Activated B cell treated with CpG ODN at 0.5 μM for 24 hours (primary cell): ENCODE results near the gene PARP1. TPM values are rescaled to one million over a fixed set of nuclear protein-coding genes. Genes with fewer than 3 reads are reported as not detected.

Experiments used
- ATAC-seq: fragments of 200-7000 bp; cut with Tn5 transposase; one replicate; pipeline ENCODE4 v1.10.0; 2021; ENCODE audit warnings: low read depth, mild to moderate bottlenecking, moderate library complexity
- CTCF ChIA-PET: fragments of 350-600 bp; sonication (Branson Sonifier 250); formaldehyde crosslinking; loops from one replicate; lab custom pipeline; 2021; ENCODE audit warnings: antibody characterized with exemption; lab: Charles Lee
- POLR2A ChIA-PET: fragments of 350-600 bp; sonication (Branson Sonifier 250); formaldehyde crosslinking; loops from one replicate; lab custom pipeline; 2021; ENCODE audit warnings: antibody characterized with exemption; lab: Charles Lee
- DNase-seq: peaks from one replicate; pipeline ENCODE4 v3.0.0; 2022
- H3K27ac Mint-ChIP-seq: one replicate; pipeline ENCODE4 v1.8.0; 2020; ENCODE audit warnings: mixed read lengths
- H3K27me3 Mint-ChIP-seq: one replicate; pipeline ENCODE4 v1.8.0; 2021; ENCODE audit warnings: mixed read lengths
- H3K36me3 Mint-ChIP-seq: one replicate; pipeline ENCODE4 v1.8.0; 2021; ENCODE audit warnings: low read depth, mixed read lengths
- H3K4me1 Mint-ChIP-seq: one replicate; pipeline ENCODE4 v1.8.0; 2021; ENCODE audit warnings: mixed read lengths
- H3K4me3 Mint-ChIP-seq: one replicate; pipeline ENCODE4 v1.8.0; 2020; ENCODE audit warnings: mild to moderate bottlenecking, mixed read lengths
- H3K9me3 Mint-ChIP-seq: one replicate; pipeline ENCODE4 v1.8.0; 2020; ENCODE audit warnings: mixed read lengths
- intact Hi-C: fragments of 100-400 bp; cut with micrococcal nuclease; formaldehyde crosslinking; loops from one replicate; pipeline ENCODE4 v1.15.1; 2024
- total RNA-seq: library from RNA; stranded (reverse); gene quantifications from 2 replicates; pipeline ENCODE4 v1.2.3, GENCODE V29; 2022
- TF ChIP-seq, protein P1 (sequence below): fragments of 200-600 bp; IDR thresholded peaks from one replicate; pipeline ENCODE4 v1.8.0; 2022; ENCODE audit warnings: antibody characterized with exemption, mild to moderate bottlenecking

The PARP1 gene
- total RNA-seq, 1 donor from 2014 or later = 260 TPM

GRCh38 chr1:226400519-226401354 is 7.2 kb downstream of the PARP1 start:
- TF ChIP-seq, protein P1, sequence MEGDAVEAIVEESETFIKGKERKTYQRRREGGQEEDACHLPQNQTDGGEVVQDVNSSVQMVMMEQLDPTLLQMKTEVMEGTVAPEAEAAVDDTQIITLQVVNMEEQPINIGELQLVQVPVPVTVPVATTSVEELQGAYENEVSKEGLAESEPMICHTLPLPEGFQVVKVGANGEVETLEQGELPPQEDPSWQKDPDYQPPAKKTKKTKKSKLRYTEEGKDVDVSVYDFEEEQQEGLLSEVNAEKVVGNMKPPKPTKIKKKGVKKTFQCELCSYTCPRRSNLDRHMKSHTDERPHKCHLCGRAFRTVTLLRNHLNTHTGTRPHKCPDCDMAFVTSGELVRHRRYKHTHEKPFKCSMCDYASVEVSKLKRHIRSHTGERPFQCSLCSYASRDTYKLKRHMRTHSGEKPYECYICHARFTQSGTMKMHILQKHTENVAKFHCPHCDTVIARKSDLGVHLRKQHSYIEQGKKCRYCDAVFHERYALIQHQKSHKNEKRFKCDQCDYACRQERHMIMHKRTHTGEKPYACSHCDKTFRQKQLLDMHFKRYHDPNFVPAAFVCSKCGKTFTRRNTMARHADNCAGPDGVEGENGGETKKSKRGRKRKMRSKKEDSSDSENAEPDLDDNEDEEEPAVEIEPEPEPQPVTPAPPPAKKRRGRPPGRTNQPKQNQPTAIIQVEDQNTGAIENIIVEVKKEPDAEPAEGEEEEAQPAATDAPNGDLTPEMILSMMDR = no peak
- Mint-ChIP-seq H3K27ac (peak overlapping the region; percentile 38), H3K4me1 (peaks cover 79% of the 10 kb centered on the region), H3K27me3 (no peaks in the 10 kb centered on the region), H3K4me3 (no peak overlapping the region), H3K36me3 (peaks cover 68% of the 10 kb centered on the region), H3K9me3 (no peaks in the 10 kb centered on the region)
- CTCF ChIA-PET = no interaction called here
- POLR2A ChIA-PET = no interaction called here
- DNase-seq (no peak), ATAC-seq (no peak)
- intact Hi-C loops = no loop called here

DNA sequence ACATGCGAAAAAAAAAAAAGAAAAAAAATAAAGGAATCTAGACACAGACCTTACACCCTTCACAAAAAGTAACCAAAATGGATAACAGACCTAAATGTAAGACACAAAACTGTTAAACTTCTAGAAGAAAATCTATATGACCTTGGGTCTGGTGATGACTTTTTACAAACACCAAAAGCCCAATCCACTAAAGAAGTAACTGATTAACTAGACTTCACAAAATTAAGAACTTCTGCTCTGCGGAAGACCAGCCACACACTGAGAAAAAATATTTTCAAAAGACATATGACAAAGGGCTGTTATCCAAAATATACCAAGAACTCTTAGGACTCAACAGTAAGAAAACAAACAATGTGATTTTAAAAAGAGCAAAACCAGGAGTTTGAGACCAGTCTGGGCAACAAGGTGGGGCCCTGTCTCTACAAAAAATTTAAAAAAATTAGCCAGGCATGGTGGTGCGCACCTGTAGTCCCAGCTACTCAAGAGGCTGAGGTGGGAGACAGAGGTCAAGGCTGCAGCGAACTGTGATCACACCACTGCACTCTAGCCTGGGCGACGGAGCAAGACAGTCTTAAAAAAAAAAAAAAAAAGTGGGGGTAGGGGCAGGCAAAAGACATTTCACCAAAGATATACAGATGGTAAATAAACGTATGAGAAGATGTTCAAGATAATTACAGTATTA is 9.8 kb downstream of the PARP1 start:
- DNase-seq (no peak), ATAC-seq (no peak)
- TF ChIP-seq, protein P1 = no peak
- H3K9me3 Mint-ChIP-seq = no peaks in the 10 kb centered on the region
- peaks cover 69% of the 10 kb centered on the region for H3K4me1 Mint-ChIP-seq
- H3K36me3 Mint-ChIP-seq = peaks cover 90% of the 10 kb centered on the region
- H3K27me3 Mint-ChIP-seq = no peaks in the 10 kb centered on the region
- intact Hi-C loops = no loop called here
- ChIA-PET CTCF (interaction anchor here (1.5 kb wide), 1 partner anchor 10 kb away, joined by 4 read pairs; the partner anchor contains the start of gene PARP1), POLR2A (interaction anchor here (0.6 to 1.2 kb wide), 3 partner anchors 9 to 288 kb away, joined by 3 to 5 read pairs (median 4); partner anchors contain the start of gene PARP1)
- H3K27ac Mint-ChIP-seq = peak overlapping the region; percentile 10
- H3K4me3 Mint-ChIP-seq = no peak overlapping the region

GRCh38 chr1:226397011-226397926 is 10.6 kb downstream of the PARP1 start:
- H3K27me3 Mint-ChIP-seq = no peaks in the 10 kb centered on the region
- TF ChIP-seq, protein P1 = no peak
- intact Hi-C loops = no loop called here
- POLR2A ChIA-PET = no interaction called here
- no peak overlapping the region for H3K4me3 Mint-ChIP-seq
- H3K9me3 Mint-ChIP-seq = no peaks in the 10 kb centered on the region
- CTCF ChIA-PET = interaction anchor here (1.5 kb wide), 1 partner anchor 11 kb away, joined by 4 read pairs; the partner anchor contains the start of gene PARP1
- H3K27ac Mint-ChIP-seq = peak overlapping the region; percentile 10
- H3K4me1 Mint-ChIP-seq = peaks cover 60% of the 10 kb centered on the region
- peaks cover 92% of the 10 kb centered on the region for H3K36me3 Mint-ChIP-seq
- DNase-seq = no peak
- ATAC-seq = no peak

DNA sequence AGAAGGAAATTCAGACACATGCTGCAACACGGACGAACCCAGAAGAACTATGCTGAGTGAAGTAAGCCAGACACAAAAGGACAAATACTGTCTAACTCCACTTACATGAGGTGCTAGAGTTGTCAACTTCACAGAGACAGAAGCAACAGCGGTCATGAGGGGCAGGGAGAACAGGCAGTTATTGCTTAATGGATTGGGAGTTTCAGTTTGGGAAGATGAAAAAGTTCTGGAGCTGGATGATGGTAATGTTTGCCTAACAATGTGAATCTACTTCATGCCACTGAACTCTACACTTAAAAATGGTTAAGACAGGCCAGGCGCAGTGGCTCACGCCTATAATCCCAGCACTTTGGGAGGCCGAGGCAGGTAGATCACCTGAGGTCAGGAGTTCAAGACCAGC is 12.1 kb downstream of the PARP1 start:
- no peak for ATAC-seq
- no peaks in the 10 kb centered on the region for H3K9me3 Mint-ChIP-seq
- TF ChIP-seq, protein P1 = no peak
- H3K4me1 Mint-ChIP-seq = peaks cover 45% of the 10 kb centered on the region
- intact Hi-C loops = no loop called here
- H3K36me3 Mint-ChIP-seq = peaks cover 92% of the 10 kb centered on the region
- no peak overlapping the region for H3K4me3 Mint-ChIP-seq
- ChIA-PET CTCF (no interaction called here), POLR2A (interaction anchor here (0.6 kb wide), 1 partner anchor 360 kb away, joined by 5 read pairs; no protein-coding TSS in a partner anchor)
- H3K27ac Mint-ChIP-seq = no peak overlapping the region
- H3K27me3 Mint-ChIP-seq = no peaks in the 10 kb centered on the region
- no peak for DNase-seq
